Karpas-422 (cell line): Measurements from ENCODE around the gene CSF2. TPM values are rescaled to one million over a fixed set of nuclear protein-coding genes. Genes with fewer than 3 reads are reported as not detected.
A peak's percentile ranks its signal among the peaks of the same experiment; 100 is the strongest.

Source experiments
- DNase-seq: peaks from one replicate; pipeline ENCODE4 v3.0.0-alpha.2; 2015
- H2AFZ ChIP-seq: fragments of 200-600 bp; sonication (generic); 2 replicates; pipeline ENCODE4 v1.6.1; 2014; ENCODE audit warnings: antibody characterized with exemption, low read length, mixed read lengths
- H3K27ac ChIP-seq: fragments of 200-600 bp; sonication (generic); 2 replicates; pipeline ENCODE4 v1.5.1; 2014; ENCODE audit warnings: mild to moderate bottlenecking, low read length, moderate library complexity
- H3K27me3 ChIP-seq: fragments of 200-600 bp; sonication (generic); 2 replicates; pipeline ENCODE4 v1.6.1; 2014; ENCODE audit warnings: low read length, mixed read lengths
- H3K36me3 ChIP-seq: fragments of 200-600 bp; sonication (generic); 2 replicates; pipeline ENCODE4 v1.6.1; 2014; ENCODE audit warnings: low read length, mixed read lengths; ENCODE audit not compliant: insufficient read depth
- H3K4me1 ChIP-seq: fragments of 200-600 bp; sonication (generic); 2 replicates; pipeline ENCODE4 v1.6.1; 2014; ENCODE audit warnings: mild to moderate bottlenecking, low read length, mixed read lengths
- H3K4me2 ChIP-seq: fragments of 200-600 bp; sonication (generic); 2 replicates; pipeline ENCODE4 v1.6.1; 2014; ENCODE audit warnings: low read length, low read depth, mild to moderate bottlenecking; ENCODE audit not compliant: poor library complexity, severe bottlenecking
- H3K4me3 ChIP-seq: fragments of 200-600 bp; sonication (generic); 2 replicates; pipeline ENCODE4 v1.5.1; 2014; ENCODE audit warnings: mild to moderate bottlenecking, antibody characterized with exemption, low read length, mixed read lengths
- H3K79me2 ChIP-seq: fragments of 200-600 bp; sonication (generic); 2 replicates; pipeline ENCODE4 v1.6.1; 2014; ENCODE audit warnings: mild to moderate bottlenecking, low read length, mixed read lengths
- H3K9ac ChIP-seq: fragments of 200-600 bp; sonication (generic); 2 replicates; pipeline ENCODE4 v1.6.0; 2014; ENCODE audit warnings: low read length
- H3K9me2 ChIP-seq: fragments of 200-600 bp; sonication (generic), shearing (Covaris generic); replicated peaks from 2 replicates; pipeline ENCODE4 v1.6.0; 2014; ENCODE audit warnings: mild to moderate bottlenecking, low read length, moderate library complexity; ENCODE audit not compliant: insufficient read depth
- H3K9me3 ChIP-seq: fragments of 300-700, 200-600 bp; sonication (generic); 2 replicates; pipeline ENCODE4 v1.6.1; 2014; ENCODE audit warnings: low read length, mixed read lengths
- H4K20me1 ChIP-seq: fragments of 200-600 bp; sonication (generic); 2 replicates; pipeline ENCODE4 v1.6.1; 2014; ENCODE audit warnings: mild to moderate bottlenecking, antibody characterized with exemption, low read length, low read depth; ENCODE audit not compliant: insufficient read depth
- total RNA-seq: library from RNA; depleted of rRNA; stranded (reverse); fragments of >200 nt; shearing (Covaris generic); gene quantifications from 2 replicates; pipeline ENCODE4 v1.2.3, GENCODE V29; 2014; ENCODE audit warnings: low replicate concordance

CSF2 gene
- total RNA-seq, 1 experiment from 2014 or later = not detected

GRCh38 chr5:132032196-132032595 lies 41.4 kb upstream of the CSF2 start:
- no peaks in the 10 kb centered on the region for H3K79me2 ChIP-seq
- no peaks in the 10 kb centered on the region for H3K4me1 ChIP-seq
- DNase-seq = no peak
- H3K9ac ChIP-seq = no peak overlapping the region
- H3K27me3 ChIP-seq = no peaks in the 10 kb centered on the region
- H3K4me3 ChIP-seq = no peak overlapping the region
- H4K20me1 ChIP-seq = no peaks in the 10 kb centered on the region
- no peak overlapping the region for H2AFZ ChIP-seq
- H3K9me2 ChIP-seq = no peaks in the 10 kb centered on the region
- no peak overlapping the region for H3K4me2 ChIP-seq
- no peak overlapping the region for H3K27ac ChIP-seq
- H3K9me3 ChIP-seq = no peaks in the 10 kb centered on the region
- H3K36me3 ChIP-seq = no peaks in the 10 kb centered on the region

DNA sequence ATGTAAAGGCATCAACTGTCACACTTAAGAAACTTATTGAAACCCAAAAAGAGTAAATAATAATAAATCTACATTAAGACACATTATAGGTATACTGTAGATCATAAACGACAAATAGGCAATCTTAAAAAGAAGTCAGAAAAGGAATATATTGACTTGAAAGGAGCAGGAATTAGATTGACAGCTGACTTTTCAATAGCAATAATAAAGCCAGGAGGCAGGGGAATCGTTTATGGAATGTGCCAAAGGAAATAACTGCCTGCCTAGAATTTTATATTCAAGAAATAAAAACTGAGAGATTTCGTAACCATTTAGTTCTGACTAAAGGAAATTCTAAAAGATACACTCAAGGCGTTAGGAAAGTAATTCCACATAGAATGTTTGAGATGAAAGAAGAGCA lies 40.5 kb upstream of the CSF2 start:
- Histone ChIP-seq H3K9ac (no peak overlapping the region), H3K27ac (no peak overlapping the region), H3K79me2 (no peaks in the 10 kb centered on the region), H3K4me1 (no peaks in the 10 kb centered on the region), H4K20me1 (no peaks in the 10 kb centered on the region), H3K9me3 (no peaks in the 10 kb centered on the region), H2AFZ (no peak overlapping the region), H3K27me3 (no peaks in the 10 kb centered on the region), H3K4me3 (no peak overlapping the region), H3K36me3 (no peaks in the 10 kb centered on the region), H3K4me2 (no peak overlapping the region), H3K9me2 (no peaks in the 10 kb centered on the region)
- no peak for DNase-seq

DNA sequence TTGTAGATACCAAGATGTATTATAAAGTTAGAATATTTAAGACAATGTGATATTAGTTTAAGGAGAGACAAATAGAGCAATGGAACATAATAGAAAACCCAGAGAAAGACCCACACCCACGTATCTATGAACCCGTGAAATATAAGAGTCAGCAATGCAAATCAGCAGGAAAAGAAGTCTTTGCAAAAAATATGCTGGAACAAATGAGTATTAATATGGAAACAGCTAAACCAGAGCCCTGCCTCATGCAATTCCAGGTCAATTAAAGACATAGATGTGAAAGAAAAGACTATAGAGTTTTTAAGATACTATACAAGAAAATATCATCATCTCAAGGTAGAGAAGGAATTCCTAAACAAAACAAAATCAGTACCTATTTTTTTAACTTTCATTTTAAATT lies 36.2 kb upstream of the CSF2 start:
- Histone ChIP-seq H3K36me3 (no peaks in the 10 kb centered on the region), H3K9me3 (no peaks in the 10 kb centered on the region), H3K79me2 (no peaks in the 10 kb centered on the region), H3K27ac (no peak overlapping the region), H2AFZ (no peak overlapping the region), H3K27me3 (no peaks in the 10 kb centered on the region), H3K4me3 (no peak overlapping the region), H3K9me2 (no peaks in the 10 kb centered on the region), H4K20me1 (no peaks in the 10 kb centered on the region), H3K4me2 (no peak overlapping the region), H3K9ac (no peak overlapping the region), H3K4me1 (no peaks in the 10 kb centered on the region)
- no peak for DNase-seq

DNA sequence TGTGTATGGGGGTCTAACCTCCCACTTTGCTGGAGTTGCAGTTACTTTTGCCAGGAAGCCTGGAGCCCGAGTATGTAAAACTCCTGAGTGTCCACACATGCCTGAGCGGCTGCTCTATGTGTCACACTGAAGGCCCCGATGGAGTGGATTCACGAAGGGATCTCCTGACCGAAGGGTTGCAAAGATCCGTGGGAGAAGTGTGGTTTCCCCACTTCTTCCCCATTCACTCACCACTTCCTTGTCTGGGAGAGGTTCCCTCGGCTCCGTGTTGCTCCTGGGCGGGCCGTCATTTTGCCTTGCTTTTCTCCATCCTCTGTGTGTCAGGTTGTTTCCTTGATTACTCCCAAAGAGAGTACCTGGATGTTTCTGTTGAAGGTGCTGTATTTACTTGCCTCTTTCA lies 29.4 kb upstream of the CSF2 start:
- Histone ChIP-seq H3K9ac (no peak overlapping the region), H3K36me3 (no peaks in the 10 kb centered on the region), H3K27ac (no peak overlapping the region), H3K4me1 (peaks cover 12% of the 10 kb centered on the region), H4K20me1 (no peaks in the 10 kb centered on the region), H3K9me2 (no peaks in the 10 kb centered on the region), H3K27me3 (no peaks in the 10 kb centered on the region), H2AFZ (no peak overlapping the region), H3K79me2 (no peaks in the 10 kb centered on the region), H3K4me2 (peak overlapping the region; percentile 10), H3K9me3 (no peaks in the 10 kb centered on the region), H3K4me3 (no peak overlapping the region)
- no peak for DNase-seq

GRCh38 chr5:132046880-132047299 lies 26.7 kb upstream of the CSF2 start:
- no peaks in the 10 kb centered on the region for H3K27me3 ChIP-seq
- no peak overlapping the region for H3K4me3 ChIP-seq
- no peak for DNase-seq
- H3K79me2 ChIP-seq = no peaks in the 10 kb centered on the region
- no peak overlapping the region for H2AFZ ChIP-seq
- no peaks in the 10 kb centered on the region for H3K9me3 ChIP-seq
- no peak overlapping the region for H3K9ac ChIP-seq
- no peaks in the 10 kb centered on the region for H3K36me3 ChIP-seq
- H3K27ac ChIP-seq = no peak overlapping the region
- no peaks in the 10 kb centered on the region for H3K9me2 ChIP-seq
- no peaks in the 10 kb centered on the region for H4K20me1 ChIP-seq
- H3K4me1 ChIP-seq = peaks cover 12% of the 10 kb centered on the region
- no peak overlapping the region for H3K4me2 ChIP-seq

DNA sequence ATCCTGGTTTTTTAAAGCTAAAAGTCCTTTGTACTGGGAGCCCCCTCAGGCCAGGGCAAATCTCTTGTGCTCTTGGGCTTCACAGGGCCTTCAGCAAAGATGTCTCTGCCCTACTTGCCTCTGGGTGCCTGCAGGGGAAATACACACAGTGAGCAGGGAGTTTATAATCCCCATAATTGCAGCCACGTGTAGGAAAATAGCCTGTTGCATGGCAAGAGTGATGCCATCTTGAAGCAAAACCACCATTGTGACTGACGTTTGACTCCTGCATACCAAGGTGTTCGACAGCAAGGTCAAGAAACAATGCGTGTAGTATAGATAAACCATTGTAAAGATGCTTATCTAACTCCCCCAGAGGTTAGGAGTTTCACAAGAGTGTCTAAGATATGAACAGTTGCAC lies 24.5 kb upstream of the CSF2 start:
- Histone ChIP-seq H3K27ac (no peak overlapping the region), H3K4me2 (no peak overlapping the region), H3K9me2 (no peaks in the 10 kb centered on the region), H3K9ac (no peak overlapping the region), H3K4me1 (peaks cover 2% of the 10 kb centered on the region), H3K4me3 (no peak overlapping the region), H3K36me3 (no peaks in the 10 kb centered on the region), H3K27me3 (no peaks in the 10 kb centered on the region), H4K20me1 (no peaks in the 10 kb centered on the region), H2AFZ (no peak overlapping the region), H3K79me2 (no peaks in the 10 kb centered on the region), H3K9me3 (no peaks in the 10 kb centered on the region)
- DNase-seq = no peak

DNA sequence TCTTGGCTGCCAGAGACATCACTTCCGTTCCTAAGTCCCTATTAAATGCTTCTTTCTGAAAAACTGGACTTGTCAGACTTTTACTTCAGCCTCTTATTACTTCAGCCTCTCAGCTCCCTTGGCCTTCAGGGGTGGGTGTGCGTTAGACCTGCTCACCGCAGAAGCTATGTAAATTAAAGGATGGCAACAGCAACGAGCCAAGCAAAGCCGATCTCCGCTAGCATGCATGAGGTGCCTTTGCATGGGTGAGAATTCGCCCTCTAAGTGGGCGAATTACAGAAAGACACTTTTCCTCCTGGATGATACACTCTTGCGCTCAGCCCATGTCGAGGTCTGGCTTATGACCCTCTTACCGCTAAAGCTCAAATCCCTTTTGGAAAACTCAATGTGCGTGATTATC lies 24.0 kb upstream of the CSF2 start:
- H3K27ac ChIP-seq = no peak overlapping the region
- no peaks in the 10 kb centered on the region for H3K79me2 ChIP-seq
- no peak for DNase-seq
- no peaks in the 10 kb centered on the region for H3K4me1 ChIP-seq
- H3K4me2 ChIP-seq = no peak overlapping the region
- H3K4me3 ChIP-seq = no peak overlapping the region
- H4K20me1 ChIP-seq = no peaks in the 10 kb centered on the region
- H3K36me3 ChIP-seq = no peaks in the 10 kb centered on the region
- H3K9me2 ChIP-seq = no peaks in the 10 kb centered on the region
- H3K9ac ChIP-seq = no peak overlapping the region
- H3K9me3 ChIP-seq = no peaks in the 10 kb centered on the region
- H2AFZ ChIP-seq = no peak overlapping the region
- H3K27me3 ChIP-seq = no peaks in the 10 kb centered on the region

- H3K9me2 ChIP-seq = no peaks in the 10 kb centered on the region
- H3K27me3 ChIP-seq = no peaks in the 10 kb centered on the region
- no peak overlapping the region for H3K9ac ChIP-seq
- H3K4me1 ChIP-seq = no peaks in the 10 kb centered on the region
- H3K4me2 ChIP-seq = no peak overlapping the region
- H2AFZ ChIP-seq = no peak overlapping the region
- no peak for DNase-seq
- no peaks in the 10 kb centered on the region for H3K36me3 ChIP-seq
- H3K79me2 ChIP-seq = no peaks in the 10 kb centered on the region
- H4K20me1 ChIP-seq = no peaks in the 10 kb centered on the region
- no peaks in the 10 kb centered on the region for H3K9me3 ChIP-seq
- H3K4me3 ChIP-seq = no peak overlapping the region
- no peak overlapping the region for H3K27ac ChIP-seq
Observed at GRCh38 chr5:132050136-132050535, 23.5 kb upstream of the CSF2 start.
